HG03442 (cell line): Measurements from ENCODE around the gene LGALS9.
"Not testable (repeated sequence)": the region's sequence is repeated elsewhere in the genome, so short reads cannot be mapped to it uniquely, and the experiment has no call there.

ENCODE experiments used
- ATAC-seq: cut with Tn5 transposase; IDR thresholded peaks from one replicate; pipeline ENCODE4 v1.9.1; 2021; ENCODE audit warnings: mild to moderate bottlenecking, moderate library complexity; ENCODE audit not compliant: unreplicated experiment

LGALS9 gene

GRCh38 chr17:27651411-27652345 is 20.7 kb downstream of the LGALS9 start:
- ATAC-seq: no peak

- not testable (repeated sequence) for ATAC-seq
Measured at GRCh38 chr17:27653449-27653971, 22.5 kb downstream of the LGALS9 start.

- ATAC-seq: peak; percentile 8
Measured at GRCh38 chr17:27654136-27654535, 23.1 kb downstream of the LGALS9 start.

GRCh38 chr17:27654654-27655524 is 23.9 kb downstream of the LGALS9 start:
- peak; percentile 65 for ATAC-seq

- ATAC-seq: not testable (repeated sequence)
Measured at GRCh38 chr17:27655525-27656111, 24.6 kb downstream of the LGALS9 start.

GRCh38 chr17:27656620-27657019 is 25.6 kb downstream of the LGALS9 start:
- ATAC-seq: not testable (repeated sequence)

GRCh38 chr17:27657620-27658019 is 26.6 kb downstream of the LGALS9 start:
- ATAC-seq: no peak

GRCh38 chr17:27659683-27660082 is 28.7 kb downstream of the LGALS9 start:
- ATAC-seq: no peak

- ATAC-seq: no peak
Measured at GRCh38 chr17:27660436-27660835, 29.4 kb downstream of the LGALS9 start.

- ATAC-seq: no peak
Measured at GRCh38 chr17:27663936-27664605, 33.1 kb downstream of the LGALS9 start.

GRCh38 chr17:27664606-27664965 is 33.6 kb downstream of the LGALS9 start:
- no peak for ATAC-seq

GRCh38 chr17:27665549-27665948 is 34.6 kb downstream of the LGALS9 start:
- ATAC-seq: no peak

GRCh38 chr17:27666270-27666669 is 35.3 kb downstream of the LGALS9 start:
- not testable (repeated sequence) for ATAC-seq

GRCh38 chr17:27666831-27667560 is 36.0 kb downstream of the LGALS9 start:
- no peak for ATAC-seq

GRCh38 chr17:27667656-27668487 is 36.9 kb downstream of the LGALS9 start:
- no peak for ATAC-seq

- no peak for ATAC-seq
Measured at GRCh38 chr17:27668488-27668823, 37.5 kb downstream of the LGALS9 start.

GRCh38 chr17:27669136-27669535 is 38.1 kb downstream of the LGALS9 start:
- no peak for ATAC-seq

GRCh38 chr17:27669850-27670249 is 38.9 kb downstream of the LGALS9 start:
- ATAC-seq: no peak
